Measurements from ENCODE around the gene EPN3.

DNA sequence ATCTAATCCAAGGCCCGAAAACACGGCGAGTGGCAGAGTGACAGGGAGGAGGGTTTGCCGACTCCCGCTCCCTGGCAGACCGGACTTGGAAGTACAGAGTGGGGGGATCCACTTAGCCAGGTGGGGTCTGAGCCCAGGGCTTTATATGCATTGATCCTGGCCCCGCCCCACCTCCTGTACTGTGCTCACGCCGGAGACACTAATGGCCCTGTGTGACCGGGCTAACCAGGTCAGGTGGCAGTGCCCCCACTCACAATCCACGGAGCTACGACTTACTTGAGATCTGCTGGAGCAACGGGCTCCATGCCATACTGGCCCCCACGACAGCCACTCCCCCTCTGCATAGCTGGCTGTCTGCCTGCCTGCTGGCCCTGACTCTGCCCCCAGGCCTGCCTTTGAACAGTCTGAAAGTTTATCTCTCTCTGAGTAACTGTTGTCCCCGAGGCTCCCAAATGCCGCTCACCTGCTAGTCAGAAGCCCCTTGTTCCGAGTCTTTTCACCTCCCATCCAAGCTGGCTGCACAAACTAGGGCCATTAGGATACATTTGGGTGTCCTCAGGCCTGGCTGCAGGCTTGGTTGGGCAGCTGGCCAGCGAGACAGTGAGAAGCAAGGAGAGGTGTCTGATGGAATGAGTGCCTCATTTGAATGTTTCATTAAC, 56.0 kb downstream of the EPN3 start:
- TF ChIP-seq, protein P1, sequence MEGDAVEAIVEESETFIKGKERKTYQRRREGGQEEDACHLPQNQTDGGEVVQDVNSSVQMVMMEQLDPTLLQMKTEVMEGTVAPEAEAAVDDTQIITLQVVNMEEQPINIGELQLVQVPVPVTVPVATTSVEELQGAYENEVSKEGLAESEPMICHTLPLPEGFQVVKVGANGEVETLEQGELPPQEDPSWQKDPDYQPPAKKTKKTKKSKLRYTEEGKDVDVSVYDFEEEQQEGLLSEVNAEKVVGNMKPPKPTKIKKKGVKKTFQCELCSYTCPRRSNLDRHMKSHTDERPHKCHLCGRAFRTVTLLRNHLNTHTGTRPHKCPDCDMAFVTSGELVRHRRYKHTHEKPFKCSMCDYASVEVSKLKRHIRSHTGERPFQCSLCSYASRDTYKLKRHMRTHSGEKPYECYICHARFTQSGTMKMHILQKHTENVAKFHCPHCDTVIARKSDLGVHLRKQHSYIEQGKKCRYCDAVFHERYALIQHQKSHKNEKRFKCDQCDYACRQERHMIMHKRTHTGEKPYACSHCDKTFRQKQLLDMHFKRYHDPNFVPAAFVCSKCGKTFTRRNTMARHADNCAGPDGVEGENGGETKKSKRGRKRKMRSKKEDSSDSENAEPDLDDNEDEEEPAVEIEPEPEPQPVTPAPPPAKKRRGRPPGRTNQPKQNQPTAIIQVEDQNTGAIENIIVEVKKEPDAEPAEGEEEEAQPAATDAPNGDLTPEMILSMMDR (IDR thresholded peaks at IDR 0.05), result no peak
- no peak for TF ChIP-seq ZFX (IDR thresholded peaks at IDR 0.05; ENCODE audit: borderline replicate concordance)
